ENCODE results near the gene LAG3.
A peak's percentile ranks its signal among the peaks of the same experiment; 100 is the strongest.

DNA sequence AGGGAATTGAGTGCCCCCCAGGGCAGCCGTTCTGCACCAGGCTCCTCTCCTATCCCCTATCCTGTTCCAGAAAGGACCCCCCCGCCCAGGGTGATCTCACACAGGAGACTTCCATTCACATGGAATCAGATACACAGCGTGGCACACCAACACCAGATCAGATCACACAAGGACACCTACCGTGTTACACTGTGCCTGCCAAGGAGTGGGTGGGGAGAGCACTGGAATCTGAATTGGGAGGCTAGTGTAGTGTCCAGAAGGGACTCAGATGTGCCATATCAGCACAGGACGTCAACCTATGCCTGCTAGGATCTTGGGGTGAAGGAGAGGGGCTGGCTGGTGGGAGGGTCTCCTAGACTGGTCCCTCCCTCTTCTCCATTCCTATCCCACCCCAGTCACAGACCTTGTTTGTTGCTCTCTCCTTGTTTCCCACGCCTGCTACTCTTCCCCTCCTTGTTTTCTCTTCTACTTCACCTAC lies 3.8 kb upstream of the LAG3 start:
- no peak for TF ChIP-seq NFE2L1 (CRISPR knock-in tag; IDR thresholded peaks at IDR 0.05)
- no peak for TF ChIP-seq MAX (CRISPR knock-in tag; IDR thresholded peaks at IDR 0.05)
- TF ChIP-seq CTCF (IDR thresholded peaks at IDR 0.05) = no peak
- TF ChIP-seq CREB1 (CRISPR knock-in tag; IDR thresholded peaks at IDR 0.05) = no peak
- TF ChIP-seq PRDM15 (CRISPR knock-in tag; IDR thresholded peaks at IDR 0.05) = peak; percentile 50
- no peak for TF ChIP-seq NR2C2 (CRISPR knock-in tag; IDR thresholded peaks at IDR 0.05)
- TF ChIP-seq CBFB (CRISPR knock-in tag; IDR thresholded peaks at IDR 0.05; ENCODE audit: low read depth) = 0 out of 2 replicates have a peak, but pooled peaks have one; percentile 27
- no peak for TF ChIP-seq GRHL2 (CRISPR knock-in tag; IDR thresholded peaks at IDR 0.05; ENCODE audit: insufficient replicate concordance, severe bottlenecking)
- no peak for TF ChIP-seq TCF7 (CRISPR knock-in tag; IDR thresholded peaks at IDR 0.05; ENCODE audit: low read depth)
- TF ChIP-seq ZNF121 (CRISPR knock-in tag; IDR thresholded peaks at IDR 0.05) = no peak
- no peak for TF ChIP-seq GABPB1 (CRISPR knock-in tag; IDR thresholded peaks at IDR 0.05)
- TF ChIP-seq ESRRA (CRISPR knock-in tag; IDR thresholded peaks at IDR 0.05; ENCODE audit: borderline replicate concordance) = no peak
- no peak for TF ChIP-seq ZNF263 (CRISPR knock-in tag; IDR thresholded peaks at IDR 0.05; ENCODE audit: low read depth)
